ENCODE data around the gene LRRC34. TPM values are rescaled to one million over a fixed set of nuclear protein-coding genes. Genes with fewer than 3 reads are reported as not detected.

The LRRC34 gene
- total RNA-seq, 2 donors from 2014 or later: 2.9 to 3.3 TPM

DNA sequence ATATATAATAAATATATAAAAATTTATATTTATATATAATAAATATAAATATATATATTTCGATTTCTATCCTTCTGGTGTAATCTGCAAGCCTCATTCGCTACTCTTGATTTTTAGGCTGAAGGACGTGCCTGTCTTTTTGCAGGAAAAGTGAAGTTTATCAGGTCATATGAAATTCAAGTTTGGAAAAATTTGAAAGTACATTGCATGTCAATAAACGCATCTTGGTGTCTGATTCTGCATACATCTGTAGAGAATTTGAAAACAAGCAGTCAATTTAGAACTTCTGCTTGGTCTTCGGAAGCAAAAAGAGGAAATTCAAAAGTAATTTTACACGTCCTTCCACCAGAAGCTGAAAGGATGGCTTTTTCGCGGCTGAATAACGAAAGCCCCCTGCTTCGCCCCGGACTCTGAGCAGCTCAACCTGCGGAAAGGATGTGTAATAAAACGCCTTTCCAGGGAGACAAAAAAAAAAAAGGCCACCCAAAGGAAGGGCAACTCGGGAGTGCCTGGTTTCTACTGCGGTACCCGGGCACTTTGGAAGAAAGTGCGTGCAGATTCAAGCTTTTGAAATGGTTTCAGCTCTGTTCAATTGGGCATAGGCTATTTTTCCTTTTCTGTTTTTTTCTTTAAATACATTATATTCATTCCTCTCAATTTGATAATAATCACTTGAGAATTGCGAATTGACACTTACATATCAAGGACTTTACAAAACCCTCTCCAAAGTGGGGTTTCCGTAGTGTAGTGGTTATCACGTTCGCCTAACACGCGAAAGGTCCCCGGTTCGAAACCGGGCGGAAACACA, 41.0 kb downstream of the LRRC34 start:
- Histone ChIP-seq H3K9me3 (no peaks in the 10 kb centered on the region), H3K36me3 (peaks cover 24% of the 10 kb centered on the region), H3K27me3 (no peaks in the 10 kb centered on the region), H3K4me1 (peaks cover 0 to 17% of the 10 kb centered on the region in 2 donors), H3K27ac (peak overlapping the region; percentile 98 to 99), H3K4me3 (peak overlapping the region; percentile 75 to 97)
- no peak for DNase-seq (ENCODE audit: low spot score)
- TF ChIP-seq, protein P1, sequence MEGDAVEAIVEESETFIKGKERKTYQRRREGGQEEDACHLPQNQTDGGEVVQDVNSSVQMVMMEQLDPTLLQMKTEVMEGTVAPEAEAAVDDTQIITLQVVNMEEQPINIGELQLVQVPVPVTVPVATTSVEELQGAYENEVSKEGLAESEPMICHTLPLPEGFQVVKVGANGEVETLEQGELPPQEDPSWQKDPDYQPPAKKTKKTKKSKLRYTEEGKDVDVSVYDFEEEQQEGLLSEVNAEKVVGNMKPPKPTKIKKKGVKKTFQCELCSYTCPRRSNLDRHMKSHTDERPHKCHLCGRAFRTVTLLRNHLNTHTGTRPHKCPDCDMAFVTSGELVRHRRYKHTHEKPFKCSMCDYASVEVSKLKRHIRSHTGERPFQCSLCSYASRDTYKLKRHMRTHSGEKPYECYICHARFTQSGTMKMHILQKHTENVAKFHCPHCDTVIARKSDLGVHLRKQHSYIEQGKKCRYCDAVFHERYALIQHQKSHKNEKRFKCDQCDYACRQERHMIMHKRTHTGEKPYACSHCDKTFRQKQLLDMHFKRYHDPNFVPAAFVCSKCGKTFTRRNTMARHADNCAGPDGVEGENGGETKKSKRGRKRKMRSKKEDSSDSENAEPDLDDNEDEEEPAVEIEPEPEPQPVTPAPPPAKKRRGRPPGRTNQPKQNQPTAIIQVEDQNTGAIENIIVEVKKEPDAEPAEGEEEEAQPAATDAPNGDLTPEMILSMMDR (IDR thresholded peaks at IDR 0.05): no peak

DNA sequence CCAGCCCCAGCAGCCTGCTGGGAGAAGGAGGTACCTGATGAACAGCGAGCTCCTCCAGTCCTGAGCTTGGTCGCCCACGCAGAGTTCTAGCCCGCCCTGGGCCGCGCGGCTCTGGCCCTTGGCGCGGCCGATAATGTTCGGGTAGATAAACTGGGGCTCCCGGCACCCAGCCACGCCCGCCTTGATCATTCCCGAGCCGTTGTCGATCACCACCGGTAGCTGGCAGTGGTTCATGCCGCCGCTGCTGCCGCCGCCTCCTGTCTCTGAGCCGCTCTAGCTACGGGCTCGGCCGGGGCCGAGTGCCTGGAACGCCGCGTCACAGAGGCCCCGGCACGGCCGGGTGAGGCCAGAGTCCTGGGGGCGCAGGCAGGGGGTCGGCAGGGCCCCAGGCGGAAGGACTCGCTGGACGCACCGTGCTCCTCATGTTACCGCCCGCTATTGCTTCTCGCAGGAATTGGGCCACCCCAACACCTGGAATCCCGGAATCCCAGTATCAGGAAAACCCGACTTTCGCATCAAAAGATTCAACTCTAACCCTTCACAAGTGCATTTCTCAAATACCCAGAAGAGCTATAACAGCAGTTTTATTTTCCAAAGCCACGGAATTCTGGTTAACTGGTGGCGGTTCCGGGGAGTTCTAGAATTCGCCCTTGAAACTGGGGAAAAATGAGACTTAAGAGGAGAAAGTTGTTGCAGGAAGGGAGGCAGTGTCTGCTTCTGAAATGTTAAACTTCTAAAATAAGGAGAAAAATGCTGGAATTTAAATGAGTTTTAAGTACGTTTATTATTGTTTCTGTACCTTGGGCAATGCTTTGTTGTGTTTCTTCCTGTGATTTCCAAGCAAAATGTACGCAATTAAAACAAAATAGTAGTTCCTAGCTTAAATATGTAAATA, 43.2 kb downstream of the LRRC34 start, which contains the start of gene ACTRT3:
Gene ACTRT3 (minus strand): TSS at position 275 of the 895 bp plus-strand sequence. CDS start 41 bp downstream, at position 234.
- H3K27me3 ChIP-seq: no peaks in the 10 kb centered on the region
- TF ChIP-seq, protein P1 (IDR thresholded peaks at IDR 0.05): no peak
- H3K9me3 ChIP-seq: no peaks in the 10 kb centered on the region
- H3K4me1 ChIP-seq: peaks cover 0 to 8% of the 10 kb centered on the region in 2 donors
- H3K27ac ChIP-seq: peak within 1 kb of the TSS; percentile 86 to 97
- DNase-seq (ENCODE audit: low spot score): peak; percentile 67
- peaks cover 5% of the 10 kb centered on the region for H3K36me3 ChIP-seq
- H3K4me3 ChIP-seq: peak within 1 kb of the TSS; percentile 65

DNA sequence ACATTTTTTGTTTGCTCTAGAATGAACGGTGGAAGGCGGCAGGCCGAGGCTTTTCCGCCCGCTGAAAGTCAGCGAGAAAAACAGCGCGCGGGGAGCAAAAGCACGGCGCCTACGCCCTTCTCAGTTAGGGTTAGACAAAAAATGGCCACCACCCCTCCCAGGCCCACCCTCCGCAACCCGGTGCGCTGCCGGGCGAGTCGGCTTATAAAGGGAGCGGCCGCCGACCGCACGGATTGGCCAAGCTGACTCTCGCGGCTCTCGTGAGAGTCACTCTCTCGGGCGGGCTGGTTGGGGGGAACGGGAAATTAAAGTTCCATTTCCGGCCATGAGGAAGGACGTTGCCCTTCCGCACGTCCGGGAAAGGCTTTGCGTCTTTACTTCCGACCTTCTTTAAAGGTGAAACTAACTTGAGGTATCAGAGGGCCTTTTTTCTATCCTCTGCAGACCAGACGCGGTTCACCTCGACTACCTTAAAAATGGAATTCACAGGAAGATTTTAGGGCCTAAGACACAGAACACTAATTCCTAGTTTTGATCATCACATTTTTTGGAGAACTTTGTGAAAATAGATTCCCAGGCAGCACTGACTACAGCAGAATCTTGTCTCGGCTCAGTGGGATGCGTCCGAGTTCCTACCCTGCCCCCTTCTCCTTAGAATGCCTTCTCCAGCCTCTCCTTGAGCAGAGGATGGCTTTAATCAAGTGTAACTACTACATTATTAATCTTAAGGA, 47.7 kb downstream of the LRRC34 start, which contains the start of gene TERC:
Gene TERC (minus strand): TSS at position 179 of the 731 bp plus-strand sequence.
- Histone ChIP-seq H3K4me3 (peak within 1 kb of the TSS; percentile 69 to 75), H3K36me3 (no peaks in the 10 kb centered on the region), H3K27me3 (no peaks in the 10 kb centered on the region), H3K4me1 (peaks cover 0 to 6% of the 10 kb centered on the region in 2 donors), H3K9me3 (no peaks in the 10 kb centered on the region), H3K27ac (peak within 1 kb of the TSS; percentile 95 to 96)
- TF ChIP-seq, protein P1 (IDR thresholded peaks at IDR 0.05): no peak
- peak; percentile 96 for DNase-seq (ENCODE audit: low spot score)

GRCh38 chr3:169764312-169764881, 48.3 kb downstream of the LRRC34 start:
- Histone ChIP-seq H3K27me3 (no peaks in the 10 kb centered on the region), H3K4me1 (peaks cover 0 to 6% of the 10 kb centered on the region in 2 donors), H3K9me3 (no peaks in the 10 kb centered on the region), H3K4me3 (peak overlapping the region; percentile 69 to 75), H3K27ac (peak overlapping the region; percentile 95 to 96), H3K36me3 (no peaks in the 10 kb centered on the region)
- TF ChIP-seq, protein P1 (IDR thresholded peaks at IDR 0.05): peak in 1 of 2 donors; percentile 26
- peak; percentile 82 for DNase-seq (ENCODE audit: low spot score)

DNA sequence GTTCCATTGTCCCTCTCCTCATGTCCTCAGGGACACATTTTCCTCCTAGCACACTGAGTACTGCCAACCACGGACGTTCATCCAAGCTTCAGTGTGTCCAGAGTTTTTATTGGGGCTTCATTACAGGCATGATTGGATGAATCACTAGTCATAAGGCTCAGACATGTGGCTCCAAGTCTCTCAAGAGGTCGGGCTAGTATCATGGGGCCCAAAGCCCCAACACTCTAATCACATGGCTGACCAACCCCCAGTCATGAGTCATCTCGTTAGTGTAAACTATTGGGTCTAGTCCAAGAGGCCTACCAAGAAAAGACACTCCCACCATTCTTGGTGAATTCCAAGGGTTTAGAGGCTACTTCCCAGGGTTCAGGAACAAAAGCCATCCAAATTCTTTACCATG, 52.2 kb downstream of the LRRC34 start:
- Histone ChIP-seq H3K27ac (no peak overlapping the region), H3K4me1 (peaks cover 0 to 6% of the 10 kb centered on the region in 2 donors), H3K36me3 (no peaks in the 10 kb centered on the region), H3K4me3 (no peak overlapping the region), H3K27me3 (no peaks in the 10 kb centered on the region), H3K9me3 (no peaks in the 10 kb centered on the region)
- TF ChIP-seq, protein P1 (IDR thresholded peaks at IDR 0.05): no peak
- no peak for DNase-seq (ENCODE audit: low spot score)

All from right atrium auricular region (tissue), 2 donors.